Mesothelial cell of epicardium (in vitro differentiated cells): ENCODE measurements around the gene PILRB. TPM values are rescaled to one million over a fixed set of nuclear protein-coding genes. Genes with fewer than 3 reads are reported as not detected.
"Not testable (repeated sequence)": the region's sequence is repeated elsewhere in the genome, so short reads cannot be mapped to it uniquely, and the experiment has no call there.

Experiments used
- DNase-seq, 2 experiments: peaks; one replicate each; pipeline ENCODE4 v3.0.0; 2021; ENCODE audit warnings: low spot score in 2 of 2; ENCODE audit not compliant: unreplicated experiment in 2 of 2
- H3K27ac Mint-ChIP-seq: 2 replicates; pipeline ENCODE4 v1.8.0; 2021; ENCODE audit warnings: mixed read lengths
- H3K27me3 Mint-ChIP-seq: 2 replicates; pipeline ENCODE4 v1.8.0; 2021; ENCODE audit warnings: low read depth, mixed read lengths
- H3K36me3 Mint-ChIP-seq: 2 replicates; pipeline ENCODE4 v1.8.0; 2021; ENCODE audit warnings: mixed read lengths
- H3K4me1 Mint-ChIP-seq: 2 replicates; pipeline ENCODE4 v1.8.0; 2021; ENCODE audit warnings: mixed read lengths
- H3K4me3 Mint-ChIP-seq: 2 replicates; pipeline ENCODE4 v1.8.0; 2021; ENCODE audit warnings: mild to moderate bottlenecking, moderate library complexity, mixed read lengths
- H3K9me3 Mint-ChIP-seq: 2 replicates; pipeline ENCODE4 v1.8.0; 2021; ENCODE audit warnings: mixed read lengths
- CTCF ChIP-seq: fragments of 200-600 bp; sonication (generic); IDR thresholded peaks from one replicate; pipeline ENCODE4 v1.5.0; 2021; ENCODE audit warnings: antibody characterized with exemption; ENCODE audit not compliant: unreplicated experiment
- total RNA-seq: library from RNA; stranded (reverse); gene quantifications from 3 replicates; pipeline ENCODE4 v1.2.1, GENCODE V29; 2021

Gene PILRB
- total RNA-seq, 1 donor from 2014 or later: 56.3 TPM

- Mint-ChIP-seq H3K9me3 (no peaks in the 10 kb centered on the region), H3K36me3 (peaks cover 27% of the 10 kb centered on the region), H3K27ac (no peak overlapping the region), H3K4me1 (peaks cover 2% of the 10 kb centered on the region), H3K27me3 (no peaks in the 10 kb centered on the region), H3K4me3 (no peak overlapping the region)
- DNase-seq: no peak
- TF ChIP-seq CTCF: no peak
Measured at GRCh38 chr7:100349757-100350156, 8.2 kb upstream of the PILRB start.

- H3K4me3 Mint-ChIP-seq: no peak overlapping the region
- H3K9me3 Mint-ChIP-seq: no peaks in the 10 kb centered on the region
- DNase-seq: no peak
- H3K36me3 Mint-ChIP-seq: peaks cover 29% of the 10 kb centered on the region
- TF ChIP-seq CTCF: no peak
- H3K4me1 Mint-ChIP-seq: no peaks in the 10 kb centered on the region
- no peaks in the 10 kb centered on the region for H3K27me3 Mint-ChIP-seq
- no peak overlapping the region for H3K27ac Mint-ChIP-seq
Measured at GRCh38 chr7:100351657-100352058, 6.3 kb upstream of the PILRB start.

GRCh38 chr7:100352230-100352781 is 5.6 kb upstream of the PILRB start:
- DNase-seq, H3K27ac Mint-ChIP-seq, H3K9me3 Mint-ChIP-seq, H3K27me3 Mint-ChIP-seq, H3K4me3 Mint-ChIP-seq, H3K4me1 Mint-ChIP-seq: not testable (repeated sequence)
- H3K36me3 Mint-ChIP-seq: peaks cover 24% of the 10 kb centered on the region

- no peak overlapping the region for H3K27ac Mint-ChIP-seq
- H3K36me3 Mint-ChIP-seq: peaks cover 18% of the 10 kb centered on the region
- no peaks in the 10 kb centered on the region for H3K27me3 Mint-ChIP-seq
Measured at GRCh38 chr7:100352984-100353684, 4.8 kb upstream of the PILRB start.

GRCh38 chr7:100353685-100354330 is 4.1 kb upstream of the PILRB start:
- H3K9me3 Mint-ChIP-seq: no peaks in the 10 kb centered on the region
- no peak overlapping the region for H3K4me3 Mint-ChIP-seq
- no peak overlapping the region for H3K27ac Mint-ChIP-seq
- H3K4me1 Mint-ChIP-seq: no peaks in the 10 kb centered on the region
- no peak for TF ChIP-seq CTCF
- peaks cover 16% of the 10 kb centered on the region for H3K36me3 Mint-ChIP-seq
- DNase-seq: no peak
- H3K27me3 Mint-ChIP-seq: no peaks in the 10 kb centered on the region

More at GRCh38 chr7:100352984-100353684, 4.8 kb upstream of the PILRB start:
- Mint-ChIP-seq H3K9me3 (no peaks in the 10 kb centered on the region), H3K4me1 (no peaks in the 10 kb centered on the region), H3K4me3 (no peak overlapping the region)
- no peak for DNase-seq
- no peak for TF ChIP-seq CTCF

- Mint-ChIP-seq H3K4me1 (no peaks in the 10 kb centered on the region), H3K27me3 (no peaks in the 10 kb centered on the region), H3K27ac (no peak overlapping the region), H3K36me3 (peaks cover 19% of the 10 kb centered on the region), H3K9me3 (no peaks in the 10 kb centered on the region), H3K4me3 (no peak overlapping the region)
- no peak for TF ChIP-seq CTCF
- DNase-seq: no peak
Measured at GRCh38 chr7:100356416-100357068, 1.4 kb upstream of the PILRB start.
